MCF 10A (cell line): ENCODE data around the gene ZNF608. TPM values are rescaled to one million over a fixed set of nuclear protein-coding genes. Genes with fewer than 3 reads are reported as not detected.

Source experiments
- BruUV-seq: library from RNA; stranded (reverse); fragments of 400-500 nt; replicated peaks from 2 replicates; lab custom pipeline; 2021; lab: Mats Ljungman, UMichigan
- CTCF ChIA-PET: fragments of 300-600 bp; sonication (Branson Sonifier 250); formaldehyde crosslinking; extraction: SDS; loops from one replicate; lab custom pipeline; 2021; ENCODE audit warnings: antibody characterized with exemption, inconsistent platforms; lab: Yijun Ruan, JAX
- POLR2A ChIA-PET: fragments of 300-600, 350-650 bp; sonication (Branson Sonifier 250); formaldehyde crosslinking; extraction: SDS; loops from one replicate; lab custom pipeline; 2020; ENCODE audit warnings: antibody characterized with exemption, inconsistent platforms; lab: Yijun Ruan, JAX
- DNase-seq: peaks from one replicate; pipeline ENCODE4 v3.0.0-alpha.2; 2018; ENCODE audit not compliant: unreplicated experiment
- H3K27ac Mint-ChIP-seq: one replicate; pipeline ENCODE4 v1.8.0; 2022; ENCODE audit warnings: mild to moderate bottlenecking, low read depth, mixed read lengths; ENCODE audit not compliant: unreplicated experiment
- H3K27me3 Mint-ChIP-seq: one replicate; pipeline ENCODE4 v1.8.0; 2022; ENCODE audit warnings: mixed read lengths; ENCODE audit not compliant: insufficient read depth, unreplicated experiment
- H3K36me3 Mint-ChIP-seq: one replicate; pipeline ENCODE4 v1.8.0; 2022; ENCODE audit warnings: mild to moderate bottlenecking, moderate library complexity, mixed read lengths; ENCODE audit not compliant: insufficient read depth, unreplicated experiment
- H3K4me1 Mint-ChIP-seq: one replicate; pipeline ENCODE4 v1.8.0; 2022; ENCODE audit warnings: mixed read lengths; ENCODE audit not compliant: insufficient read depth, unreplicated experiment
- H3K4me3 Mint-ChIP-seq: one replicate; pipeline ENCODE4 v1.8.0; 2022; ENCODE audit warnings: mild to moderate bottlenecking, moderate library complexity, mixed read lengths; ENCODE audit not compliant: unreplicated experiment
- H3K9me3 Mint-ChIP-seq: one replicate; pipeline ENCODE4 v1.8.0; 2022; ENCODE audit warnings: mixed read lengths; ENCODE audit not compliant: unreplicated experiment
- intact Hi-C: fragments of 100-400 bp; cut with micrococcal nuclease; formaldehyde crosslinking; loops from 2 replicates; pipeline ENCODE4 v1.14.1; 2022
- total RNA-seq: library from RNA; stranded (reverse); gene quantifications from 2 replicates; pipeline ENCODE4 v1.2.3, GENCODE V29; 2022
- TF ChIP-seq, protein P1 (sequence below): fragments of 200-600 bp; IDR thresholded peaks from one replicate; pipeline ENCODE4 v1.8.0; 2022; ENCODE audit warnings: antibody characterized with exemption, mild to moderate bottlenecking; ENCODE audit not compliant: unreplicated experiment

The ZNF608 gene
- total RNA-seq, 1 experiment from 2014 or later, result 8.4 TPM

DNA sequence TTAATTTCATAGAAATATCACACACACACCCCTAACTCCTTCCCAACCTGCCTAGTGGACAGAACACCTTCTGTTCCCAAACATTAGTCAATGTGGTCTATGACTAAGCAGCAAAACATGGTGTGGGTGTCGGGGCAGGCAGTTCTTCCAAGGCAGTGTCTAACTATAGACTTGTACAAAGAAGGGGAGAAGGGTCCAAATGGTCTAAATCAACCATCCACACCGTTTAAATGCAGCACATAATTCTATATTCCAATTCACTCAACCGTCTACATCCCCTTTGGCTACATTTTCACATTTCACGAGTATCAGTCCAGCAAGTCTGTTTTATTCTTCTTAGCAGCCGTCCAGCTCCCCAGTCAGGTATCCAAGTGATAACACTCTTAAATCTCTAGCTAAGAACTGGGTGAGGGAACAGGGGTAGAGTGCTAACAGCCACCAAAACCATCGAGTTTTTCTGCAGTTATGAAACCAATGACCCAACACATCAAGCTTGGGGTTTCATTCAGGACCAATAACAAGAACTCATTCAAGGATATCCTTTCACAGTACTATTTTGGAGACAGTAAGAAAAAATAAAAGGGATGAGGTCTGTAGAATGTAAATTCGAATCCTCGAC lies 3.3 kb downstream of the ZNF608 start:
- Mint-ChIP-seq H3K4me1 (peaks cover 12% of the 10 kb centered on the region), H3K36me3 (peaks cover 16% of the 10 kb centered on the region), H3K27me3 (no peaks in the 10 kb centered on the region), H3K27ac (no peak overlapping the region), H3K9me3 (no peaks in the 10 kb centered on the region), H3K4me3 (no peak overlapping the region)
- POLR2A ChIA-PET, result interaction anchor here (0.8 to 4.1 kb wide), 18 partner anchors 13 to 742 kb away, joined by 3 to 45 read pairs (median 4); no protein-coding TSS in a partner anchor
- no TSS peak for BruUV-seq
- TF ChIP-seq, protein P1, sequence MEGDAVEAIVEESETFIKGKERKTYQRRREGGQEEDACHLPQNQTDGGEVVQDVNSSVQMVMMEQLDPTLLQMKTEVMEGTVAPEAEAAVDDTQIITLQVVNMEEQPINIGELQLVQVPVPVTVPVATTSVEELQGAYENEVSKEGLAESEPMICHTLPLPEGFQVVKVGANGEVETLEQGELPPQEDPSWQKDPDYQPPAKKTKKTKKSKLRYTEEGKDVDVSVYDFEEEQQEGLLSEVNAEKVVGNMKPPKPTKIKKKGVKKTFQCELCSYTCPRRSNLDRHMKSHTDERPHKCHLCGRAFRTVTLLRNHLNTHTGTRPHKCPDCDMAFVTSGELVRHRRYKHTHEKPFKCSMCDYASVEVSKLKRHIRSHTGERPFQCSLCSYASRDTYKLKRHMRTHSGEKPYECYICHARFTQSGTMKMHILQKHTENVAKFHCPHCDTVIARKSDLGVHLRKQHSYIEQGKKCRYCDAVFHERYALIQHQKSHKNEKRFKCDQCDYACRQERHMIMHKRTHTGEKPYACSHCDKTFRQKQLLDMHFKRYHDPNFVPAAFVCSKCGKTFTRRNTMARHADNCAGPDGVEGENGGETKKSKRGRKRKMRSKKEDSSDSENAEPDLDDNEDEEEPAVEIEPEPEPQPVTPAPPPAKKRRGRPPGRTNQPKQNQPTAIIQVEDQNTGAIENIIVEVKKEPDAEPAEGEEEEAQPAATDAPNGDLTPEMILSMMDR, result no peak
- CTCF ChIA-PET, result interaction anchor here (0.7 to 1.0 kb wide), 3 partner anchors 27 to 88 kb away, joined by 3 to 4 read pairs (median 3); no protein-coding TSS in a partner anchor
- DNase-seq, result peak; percentile 96
- intact Hi-C loops, result loop anchor here (2.0 to 10.0 kb wide), 10 partner anchors 84 to 791 kb away; no protein-coding TSS in a partner anchor

DNA sequence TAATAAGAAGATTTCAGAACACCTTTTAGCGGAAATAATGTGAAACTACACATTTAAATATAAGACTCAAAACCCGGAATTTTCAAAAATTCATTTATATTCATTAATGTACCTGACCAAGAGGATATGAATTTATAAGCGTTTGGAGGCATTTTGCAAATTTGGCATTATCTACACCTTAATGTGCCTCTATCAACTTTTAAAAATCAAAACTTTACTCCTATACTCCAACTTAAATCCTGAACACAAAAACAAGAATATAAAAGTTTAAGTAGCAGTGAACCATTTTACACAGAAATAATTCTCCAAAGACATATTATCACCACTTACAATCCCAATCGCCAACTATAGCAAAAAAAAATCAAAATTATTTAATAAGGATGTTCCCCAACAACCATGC lies 3.9 kb downstream of the ZNF608 start:
- no peaks in the 10 kb centered on the region for H3K27me3 Mint-ChIP-seq
- CTCF ChIA-PET, result interaction anchor here (0.7 to 1.0 kb wide), 3 partner anchors 26 to 1071 kb away, joined by 3 read pairs; no protein-coding TSS in a partner anchor

DNA sequence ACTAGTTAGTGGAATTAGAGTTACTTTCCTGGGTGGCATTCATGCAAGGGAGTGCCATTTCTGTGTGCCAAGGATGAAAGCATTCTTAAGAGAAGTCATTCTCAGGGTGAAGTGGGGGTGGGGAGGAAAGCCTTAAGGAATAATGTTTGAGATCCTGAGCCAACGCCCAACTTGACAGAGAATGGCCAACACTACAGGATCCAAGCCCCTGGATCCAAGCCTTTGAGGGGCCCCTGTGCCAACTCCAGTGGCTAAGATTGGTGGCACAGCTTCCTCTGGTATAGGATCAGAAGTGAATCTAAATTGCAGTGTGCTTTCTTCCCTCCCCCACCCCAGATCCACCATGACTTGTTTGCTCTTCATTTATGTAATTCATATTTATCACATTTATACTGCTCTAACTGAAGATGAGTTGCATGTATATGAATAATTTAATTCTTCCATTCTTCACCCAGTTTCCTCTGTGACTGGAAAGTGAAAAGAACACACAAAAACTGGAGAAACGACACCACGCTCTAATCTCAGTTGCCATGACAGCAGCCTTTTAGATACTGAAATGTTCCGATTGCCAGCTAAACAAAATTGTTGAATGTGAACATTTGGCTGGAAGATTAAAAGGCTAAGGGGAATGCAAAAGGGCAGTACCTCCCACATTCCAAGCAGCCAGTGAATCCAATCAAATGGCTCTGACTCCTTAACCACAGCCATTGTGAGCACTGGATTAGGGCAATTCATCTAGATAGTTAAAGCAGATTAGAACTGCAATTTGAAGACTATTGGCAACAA lies 4.5 kb downstream of the ZNF608 start:
- Mint-ChIP-seq H3K9me3 (no peaks in the 10 kb centered on the region), H3K4me3 (no peak overlapping the region), H3K27me3 (no peaks in the 10 kb centered on the region), H3K27ac (no peak overlapping the region), H3K36me3 (peaks cover 16% of the 10 kb centered on the region), H3K4me1 (peaks cover 12% of the 10 kb centered on the region)
- ChIA-PET CTCF (interaction anchor here (0.6 to 1.3 kb wide), 5 partner anchors 59 to 1204 kb away, joined by 3 to 5 read pairs (median 4); no protein-coding TSS in a partner anchor), POLR2A (interaction anchor here (0.5 to 4.1 kb wide), 25 partner anchors 8 to 743 kb away, joined by 3 to 45 read pairs (median 6); no protein-coding TSS in a partner anchor)
- no TSS peak for BruUV-seq
- DNase-seq, result peak; percentile 95
- intact Hi-C loops, result loop anchor here (1.0 to 10.0 kb wide), 11 partner anchors 42 to 790 kb away; no protein-coding TSS in a partner anchor
- TF ChIP-seq, protein P1, result no peak

More for the DNA sequence above, 3.9 kb downstream of the ZNF608 start:
- TF ChIP-seq, protein P1, result peak; percentile 5
- no TSS peak for BruUV-seq
- DNase-seq, result no peak
- H3K36me3 Mint-ChIP-seq, result peaks cover 16% of the 10 kb centered on the region
- H3K27ac Mint-ChIP-seq, result no peak overlapping the region
- intact Hi-C loops, result loop anchor here (2.0 to 10.0 kb wide), 10 partner anchors 84 to 790 kb away; no protein-coding TSS in a partner anchor
- peaks cover 12% of the 10 kb centered on the region for H3K4me1 Mint-ChIP-seq
- no peak overlapping the region for H3K4me3 Mint-ChIP-seq
- POLR2A ChIA-PET, result interaction anchor here (0.5 to 4.1 kb wide), 19 partner anchors 12 to 743 kb away, joined by 3 to 45 read pairs (median 5); no protein-coding TSS in a partner anchor
- H3K9me3 Mint-ChIP-seq, result no peaks in the 10 kb centered on the region
